AG10803 (cell line): ENCODE measurements around the gene IMP4.

ENCODE experiments used
- DNase-seq: peaks from one replicate; pipeline ENCODE4 v3.0.0; 2010; ENCODE audit warnings: low read depth
- H3K4me3 ChIP-seq: 2 replicates; pipeline ENCODE4 v1.5.1; 2011; ENCODE audit warnings: mild to moderate bottlenecking, low read length, control low read depth
- CTCF ChIP-seq: conservative IDR thresholded peaks from 2 replicates; pipeline ENCODE4 v1.5.1; 2011; ENCODE audit warnings: mild to moderate bottlenecking, low read length, control low read depth, inconsistent platforms

The IMP4 gene

GRCh38 chr2:130391058-130391871 lies 48.6 kb downstream of the IMP4 start:
- TF ChIP-seq CTCF: no peak
- peak; percentile 65 for DNase-seq
- peak overlapping the region; percentile 76 for H3K4me3 ChIP-seq

DNA sequence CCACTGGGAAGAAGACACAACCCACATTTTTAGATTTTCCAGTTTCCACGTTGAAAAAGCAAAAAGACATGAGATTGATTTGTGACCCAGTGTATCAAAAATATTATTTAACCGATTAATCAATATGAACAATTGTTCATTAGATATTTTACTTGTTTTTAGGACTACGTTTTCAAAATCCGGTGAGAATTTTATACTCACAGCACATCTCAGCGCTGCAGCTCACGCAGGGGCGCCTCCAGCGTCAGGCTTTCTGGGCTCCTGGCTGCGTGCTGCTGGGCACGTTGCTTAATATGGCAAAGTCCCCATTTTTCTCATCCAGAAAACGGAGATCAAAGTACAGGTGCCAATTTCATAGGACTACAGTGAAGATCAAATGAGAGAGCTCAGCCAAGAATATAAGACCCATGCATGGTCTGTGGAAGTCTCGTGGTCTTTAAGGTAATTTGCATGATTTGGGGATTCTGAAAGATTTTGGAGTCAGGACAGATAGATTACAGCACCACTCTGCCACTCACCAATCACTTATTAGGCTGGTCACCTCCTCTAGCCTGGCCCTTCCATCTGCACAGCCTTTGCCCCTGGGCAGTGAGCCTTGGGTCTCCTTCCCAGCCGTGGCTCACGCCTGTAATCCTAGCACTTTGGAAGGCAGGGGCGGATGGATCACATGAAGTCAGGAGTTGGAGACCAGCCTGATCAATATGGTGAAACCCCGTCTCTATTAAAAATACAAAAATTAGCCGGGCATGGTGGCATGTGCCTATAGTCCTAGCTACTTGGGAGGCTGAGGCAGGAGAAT lies 49.4 kb downstream of the IMP4 start:
- peak; percentile 24 for TF ChIP-seq CTCF
- peak; percentile 33 for DNase-seq
- H3K4me3 ChIP-seq: peak overlapping the region; percentile 76

- DNase-seq: no peak
- TF ChIP-seq CTCF: no peak
These were observed 50.7 kb downstream of the IMP4 start for GRCh38 chr2:130393318-130393910.

More at GRCh38 chr2:130393318-130393910, 50.7 kb downstream of the IMP4 start:
- H3K4me3 ChIP-seq: no peak overlapping the region
